ENCODE data around the gene INO80E.
A peak's percentile ranks its signal among the peaks of the same experiment; 100 is the strongest.
"Not testable (repeated sequence)": the region's sequence is repeated elsewhere in the genome, so short reads cannot be mapped to it uniquely, and the experiment has no call there.

The INO80E gene

GRCh38 chr16:30010844-30011713 lies 15.0 kb downstream of the INO80E start, which contains the start of gene DOC2A:
TSS of gene DOC2A (minus strand) at chr16:30011027. CDS start at chr16:30010222, 805 bp downstream.
- peak; percentile 77 for DNase-seq

GRCh38 chr16:30011714-30012504 lies 15.9 kb downstream of the INO80E start:
- peak; percentile 45 for DNase-seq

GRCh38 chr16:30012598-30012997 lies 16.6 kb downstream of the INO80E start:
- DNase-seq: not testable (repeated sequence)

GRCh38 chr16:30015450-30015849 lies 19.4 kb downstream of the INO80E start:
- not testable (repeated sequence) for DNase-seq

- DNase-seq: no peak
Measured at GRCh38 chr16:30016555-30017276, 20.7 kb downstream of the INO80E start.

- no peak for DNase-seq
Measured at GRCh38 chr16:30017277-30017656, 21.2 kb downstream of the INO80E start.

GRCh38 chr16:30017937-30018336 lies 21.9 kb downstream of the INO80E start:
- not testable (repeated sequence) for DNase-seq

- DNase-seq: peak; percentile 61
Measured at GRCh38 chr16:30018731-30019158, 22.7 kb downstream of the INO80E start.

- no peak for DNase-seq
Measured at GRCh38 chr16:30022887-30023286, 26.8 kb downstream of the INO80E start, which contains the start of gene C16orf92. TSS of gene C16orf92 (plus strand) at chr16:30023198. CDS start at chr16:30023341, 143 bp downstream.

GRCh38 chr16:30023586-30023985 lies 27.5 kb downstream of the INO80E start:
- DNase-seq: no peak

GRCh38 chr16:30024451-30024850 lies 28.4 kb downstream of the INO80E start:
- no peak for DNase-seq

GRCh38 chr16:30025156-30025555 lies 29.1 kb downstream of the INO80E start:
- no peak for DNase-seq

- no peak for DNase-seq
Measured at GRCh38 chr16:30025574-30025973, 29.5 kb downstream of the INO80E start.

- no peak for DNase-seq
Measured at GRCh38 chr16:30026449-30026848, 30.4 kb downstream of the INO80E start.

GRCh38 chr16:30027588-30028437 lies 31.8 kb downstream of the INO80E start:
- DNase-seq: peak; percentile 99

- DNase-seq: no peak
Measured at GRCh38 chr16:30028438-30029076, 32.5 kb downstream of the INO80E start.

GRCh38 chr16:30030011-30030685 lies 34.1 kb downstream of the INO80E start:
- DNase-seq: peak; percentile 78

- peak; percentile 84 for DNase-seq
Measured at GRCh38 chr16:30030841-30031413, 34.9 kb downstream of the INO80E start, which contains the start of gene TLCD3B. TSS of gene TLCD3B (minus strand) at chr16:30031271. CDS start at chr16:30030527, 744 bp downstream.

GRCh38 chr16:30031477-30031918 lies 35.5 kb downstream of the INO80E start:
- no peak for DNase-seq

All from NCI-H82 (cell line).